GM18861 (cell line): ENCODE results near the gene OR51G1.
"Not testable (repeated sequence)": the region's sequence is repeated elsewhere in the genome, so short reads cannot be mapped to it uniquely, and the experiment has no call there.

Experiments used
- ATAC-seq: cut with Tn5 transposase; IDR thresholded peaks from one replicate; pipeline ENCODE4 v1.9.1; 2021; ENCODE audit not compliant: unreplicated experiment

OR51G1 gene, protein sequence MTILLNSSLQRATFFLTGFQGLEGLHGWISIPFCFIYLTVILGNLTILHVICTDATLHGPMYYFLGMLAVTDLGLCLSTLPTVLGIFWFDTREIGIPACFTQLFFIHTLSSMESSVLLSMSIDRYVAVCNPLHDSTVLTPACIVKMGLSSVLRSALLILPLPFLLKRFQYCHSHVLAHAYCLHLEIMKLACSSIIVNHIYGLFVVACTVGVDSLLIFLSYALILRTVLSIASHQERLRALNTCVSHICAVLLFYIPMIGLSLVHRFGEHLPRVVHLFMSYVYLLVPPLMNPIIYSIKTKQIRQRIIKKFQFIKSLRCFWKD

DNA sequence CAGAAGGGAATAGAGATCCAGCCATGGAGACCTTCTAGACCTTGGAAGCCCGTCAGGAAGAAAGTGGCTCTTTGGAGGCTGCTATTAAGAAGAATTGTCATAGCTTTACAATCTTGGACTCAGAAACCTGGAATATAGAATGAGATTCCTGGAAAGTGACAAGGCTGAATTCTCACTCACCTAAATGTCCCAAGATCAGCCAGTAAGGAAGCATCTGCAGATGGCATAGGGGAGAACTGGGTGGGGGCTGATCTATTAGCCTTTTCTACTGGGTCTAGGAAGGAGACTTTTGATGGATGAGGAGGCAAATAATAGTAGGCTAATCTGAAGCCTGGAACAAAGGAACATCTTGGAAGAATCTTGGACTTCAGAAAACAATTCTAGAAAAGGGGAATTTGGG, at the start of gene OR51G1:
TSS of gene OR51G1 (minus strand) at position 101 of the 400 bp plus-strand sequence. CDS start at position 101, 0 bp downstream.
- ATAC-seq: no peak

DNA sequence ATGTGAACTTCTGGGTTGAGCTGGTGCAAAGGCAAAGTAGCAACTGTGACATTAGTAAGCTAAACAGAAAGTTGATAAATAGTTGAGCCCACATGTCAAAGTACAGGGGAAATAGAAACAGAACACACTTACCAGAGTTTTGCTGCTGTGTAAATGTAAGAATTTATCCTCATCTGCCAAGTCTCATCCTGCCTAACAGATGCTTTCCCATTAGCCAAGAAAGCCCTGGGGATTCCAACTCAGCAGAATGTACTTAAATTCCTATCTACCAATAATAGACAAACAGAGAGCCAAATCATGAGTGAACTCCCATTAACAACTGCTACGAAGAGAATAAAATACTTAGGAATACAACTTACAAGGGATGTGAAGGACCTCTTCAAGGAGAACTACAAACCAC, 38.7 kb upstream of the OR51G1 start:
- no peak for ATAC-seq

DNA sequence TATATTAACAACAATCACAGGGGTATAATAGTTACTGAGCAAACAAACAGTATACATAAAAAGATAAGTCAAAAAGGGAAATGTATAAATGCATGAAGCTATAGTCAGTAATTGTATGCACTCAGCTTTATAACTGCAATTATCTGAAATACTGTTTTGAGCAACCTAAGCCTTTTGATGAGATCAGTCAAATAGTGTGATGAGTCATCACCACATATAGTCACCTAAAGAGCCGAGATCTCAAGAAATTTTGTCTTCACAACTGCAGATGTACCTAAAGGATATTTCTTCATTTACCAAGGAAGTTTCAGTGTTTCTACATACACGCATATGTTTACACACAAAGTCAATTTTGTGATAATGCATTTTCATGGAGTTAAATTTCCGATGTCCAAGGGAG, 36.7 kb upstream of the OR51G1 start:
- no peak for ATAC-seq

DNA sequence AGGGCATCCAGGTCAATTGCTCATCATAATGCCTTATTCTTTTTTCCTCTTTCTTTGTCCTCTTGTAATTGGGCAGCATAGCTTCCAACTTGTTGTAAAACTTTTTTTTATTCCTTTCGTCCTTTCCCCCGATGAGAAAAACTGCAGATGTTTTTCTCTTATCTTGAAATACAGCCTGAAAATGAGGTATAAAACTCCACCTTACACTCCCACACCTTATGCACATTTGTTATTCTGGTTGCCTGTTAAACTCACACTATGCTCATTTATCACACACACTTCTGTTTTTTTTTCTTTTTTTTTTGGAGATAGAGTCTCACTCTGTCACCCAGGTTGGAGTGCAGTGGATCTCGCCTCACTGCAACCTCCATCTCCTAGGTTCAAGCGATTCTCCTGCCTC, 33.3 kb upstream of the OR51G1 start:
- no peak for ATAC-seq

DNA sequence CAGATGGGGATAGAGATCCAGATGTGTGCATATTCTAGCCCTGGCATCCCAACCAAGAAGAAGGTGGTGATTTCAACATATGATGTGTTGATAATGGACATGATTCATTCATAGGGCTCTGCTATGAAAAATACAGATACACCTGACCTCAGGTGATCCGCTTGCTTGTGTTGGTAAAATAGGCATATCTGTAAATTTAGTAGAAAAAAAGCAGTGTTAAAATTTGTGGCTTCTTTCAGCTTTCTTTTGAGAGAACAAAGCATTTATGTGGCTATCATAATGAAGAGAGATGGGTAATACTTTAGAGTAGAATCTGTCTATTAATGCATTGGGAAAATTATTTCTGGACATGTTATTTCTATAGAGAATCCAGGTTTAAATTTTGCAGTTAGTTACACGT, 31.5 kb upstream of the OR51G1 start, which contains the start of gene OR51A2:
TSS of gene OR51A2 (minus strand) at position 101 of the 400 bp plus-strand sequence. CDS start at position 101, 0 bp downstream.
- not testable (repeated sequence) for ATAC-seq

DNA sequence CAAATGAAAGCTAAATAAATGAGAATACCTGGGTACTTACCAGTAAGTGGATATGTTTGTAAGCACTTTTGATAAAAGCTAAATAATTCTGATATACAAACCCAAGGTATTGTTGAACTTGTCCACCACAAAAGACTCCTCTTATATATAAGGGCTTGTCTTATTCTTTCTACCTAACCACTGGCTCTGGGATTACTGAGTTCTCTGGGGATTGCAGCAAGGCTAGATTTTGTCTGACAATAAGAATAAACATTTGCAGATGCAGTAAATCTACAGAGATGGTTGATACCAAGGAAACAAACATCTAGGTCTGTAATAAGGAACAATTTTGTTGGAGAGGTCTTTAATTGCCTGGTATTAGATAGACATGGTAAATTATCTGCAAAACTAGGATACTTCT, 23.4 kb upstream of the OR51G1 start, which contains the start of gene OR51A4:
TSS of gene OR51A4 (minus strand) at position 101 of the 400 bp plus-strand sequence. CDS start 505 bp downstream, outside the sequence.
- no peak for ATAC-seq

DNA sequence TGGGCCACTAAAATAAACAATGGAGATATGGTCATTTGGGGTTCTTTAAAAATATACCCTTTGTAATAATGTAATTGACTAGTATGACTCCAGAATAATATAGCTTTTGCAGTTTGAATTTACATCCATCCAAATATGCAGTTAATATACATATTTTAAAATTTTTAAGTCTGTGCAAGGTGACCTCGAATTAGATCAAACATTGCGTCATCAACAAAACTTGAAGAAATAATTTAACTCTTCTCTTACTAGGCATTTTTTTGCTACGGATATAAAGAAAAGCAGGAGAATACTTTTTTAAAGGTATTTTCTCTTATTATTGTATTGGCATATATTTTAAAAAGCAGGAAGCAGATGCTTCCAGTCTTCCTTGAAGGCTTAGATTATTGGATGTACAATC, 12.6 kb upstream of the OR51G1 start:
- ATAC-seq: no peak

DNA sequence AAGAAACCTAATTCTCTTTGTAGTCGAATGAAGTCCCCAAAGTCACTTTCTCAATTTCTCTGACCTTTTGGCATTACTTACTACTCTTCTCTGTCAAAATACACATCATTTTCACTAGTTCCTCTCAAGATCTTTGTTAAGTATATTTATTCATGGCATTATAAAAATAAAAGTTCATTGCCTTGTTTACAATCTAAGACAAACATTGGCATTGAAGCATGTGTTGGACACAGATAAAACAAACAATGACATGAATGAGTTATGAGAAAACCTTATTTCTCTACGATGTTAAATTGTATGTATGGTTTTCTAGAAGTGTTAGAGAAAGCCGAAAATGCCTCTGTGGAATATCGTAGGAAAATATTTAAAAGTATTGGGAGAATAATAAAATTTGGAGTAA, 8.6 kb upstream of the OR51G1 start:
- no peak for ATAC-seq

DNA sequence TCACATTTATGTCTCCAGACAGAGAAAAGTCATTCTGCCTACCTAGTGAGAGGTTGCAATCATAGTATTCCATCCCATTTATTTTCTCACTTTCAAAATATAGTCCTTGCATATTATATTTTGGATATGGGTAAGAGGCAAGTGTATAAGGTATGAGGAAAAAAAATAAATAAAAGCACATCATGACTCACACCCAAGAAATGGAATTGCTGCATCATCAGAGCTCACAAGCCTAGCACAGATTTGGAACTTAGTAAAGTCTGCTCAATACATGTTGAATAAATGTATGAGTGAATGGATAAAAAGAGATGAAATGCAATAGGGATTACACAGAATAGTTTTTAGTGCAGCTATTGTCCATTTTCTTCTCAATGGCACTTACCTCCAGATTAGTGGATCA, 2.5 kb upstream of the OR51G1 start:
- no peak for ATAC-seq

DNA sequence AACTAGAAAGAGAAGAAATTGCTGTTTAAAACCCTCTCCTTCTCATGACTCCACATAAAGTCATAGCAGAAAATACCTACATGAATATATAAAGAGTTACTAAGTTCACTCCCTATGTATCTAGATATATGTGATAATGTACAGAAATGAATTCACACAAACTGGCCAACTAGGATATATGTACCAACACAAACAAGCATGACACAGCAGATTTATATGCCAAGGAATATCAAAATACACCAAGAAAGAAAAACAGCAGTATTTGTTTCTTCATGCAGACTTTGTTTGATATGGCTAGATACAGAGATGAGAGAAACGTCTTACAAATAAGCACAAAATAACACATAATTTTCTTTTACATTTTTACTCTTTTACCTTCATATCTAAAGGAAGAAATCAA, 1.8 kb downstream of the OR51G1 start:
- ATAC-seq: no peak

DNA sequence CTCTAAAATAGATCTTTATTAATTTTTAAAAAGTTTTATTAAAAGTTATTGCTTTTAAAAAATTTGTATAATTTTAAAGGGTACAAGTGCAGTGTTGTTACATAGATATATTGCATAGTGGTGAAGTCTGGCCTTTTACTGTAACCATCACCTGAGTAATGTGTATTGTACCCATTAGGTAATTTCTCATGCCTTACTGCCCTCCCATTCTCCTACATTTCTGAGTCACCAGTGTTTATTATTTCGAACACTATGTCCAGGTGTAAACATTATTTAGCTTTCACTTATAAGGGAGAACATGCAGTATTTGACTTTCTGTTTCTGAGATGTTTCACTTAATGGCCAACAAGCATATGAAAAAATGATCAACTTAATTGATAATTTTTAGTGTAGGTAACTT, 2.3 kb downstream of the OR51G1 start:
- no peak for ATAC-seq

DNA sequence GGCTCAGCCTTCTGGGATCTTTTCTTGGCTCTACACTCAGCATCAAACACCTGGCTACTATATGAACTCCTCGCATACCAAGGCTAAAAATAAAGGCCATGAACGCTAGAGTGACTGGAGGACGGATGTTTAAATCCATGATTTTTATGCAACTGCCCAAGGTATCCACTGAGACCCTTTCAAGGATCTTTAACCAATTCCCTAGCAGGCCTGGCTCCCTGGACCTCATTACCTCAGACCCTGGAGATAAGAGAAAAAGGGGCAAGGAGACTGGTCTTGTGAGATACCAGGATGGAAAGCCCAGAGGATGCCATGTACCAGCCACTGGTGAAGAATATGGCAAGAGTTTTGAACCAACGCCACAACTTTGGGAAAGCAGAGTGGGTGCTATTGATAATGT, 4.9 kb downstream of the OR51G1 start, which contains the start of gene OR51G2:
TSS of gene OR51G2 (minus strand) at position 101 of the 400 bp plus-strand sequence. CDS start 3,687 bp downstream, outside the sequence.
- ATAC-seq: no peak

DNA sequence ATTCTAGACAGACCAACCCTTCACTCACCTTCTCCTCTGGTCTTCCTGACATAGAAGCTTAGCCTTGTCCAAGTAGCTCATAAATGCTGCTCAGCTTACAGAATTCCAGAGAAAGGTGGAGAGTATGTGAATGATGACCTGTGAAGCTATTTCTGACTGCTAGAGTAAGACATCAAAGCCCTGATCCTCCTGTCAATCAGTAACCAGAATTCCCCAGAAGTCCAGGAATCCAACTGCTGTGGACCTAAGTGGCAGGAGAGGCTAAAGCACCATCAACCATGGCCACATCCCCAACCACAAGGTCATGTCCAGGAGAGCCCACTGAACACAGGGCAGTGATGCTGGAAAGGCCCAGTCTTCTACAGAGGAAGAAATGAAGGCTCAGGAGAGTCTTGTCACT, 7.6 kb downstream of the OR51G1 start:
- no peak for ATAC-seq

DNA sequence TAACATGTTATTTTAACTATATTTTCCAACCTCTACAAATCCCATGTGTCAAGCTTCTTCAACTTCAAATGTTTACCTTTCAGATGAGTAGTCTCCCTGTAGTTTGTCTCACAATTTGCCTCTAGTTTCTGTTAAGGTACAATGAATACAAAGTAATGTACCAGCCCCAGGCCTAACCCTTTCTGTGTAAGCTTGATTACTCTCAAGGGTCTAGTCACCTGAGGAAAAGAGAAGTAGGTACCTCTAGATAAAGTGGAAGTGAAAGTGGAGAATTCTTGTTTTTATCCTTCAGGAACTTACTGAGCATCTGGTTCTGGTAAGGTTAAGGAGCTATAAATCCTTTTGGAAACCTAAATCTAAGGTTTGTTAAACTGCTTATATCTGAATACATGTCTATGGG, 20.7 kb downstream of the OR51G1 start, which contains the start of gene OR51A7:
TSS of gene OR51A7 (plus strand) at position 300 of the 400 bp plus-strand sequence. CDS start 3,587 bp downstream, outside the sequence.
- no peak for ATAC-seq

DNA sequence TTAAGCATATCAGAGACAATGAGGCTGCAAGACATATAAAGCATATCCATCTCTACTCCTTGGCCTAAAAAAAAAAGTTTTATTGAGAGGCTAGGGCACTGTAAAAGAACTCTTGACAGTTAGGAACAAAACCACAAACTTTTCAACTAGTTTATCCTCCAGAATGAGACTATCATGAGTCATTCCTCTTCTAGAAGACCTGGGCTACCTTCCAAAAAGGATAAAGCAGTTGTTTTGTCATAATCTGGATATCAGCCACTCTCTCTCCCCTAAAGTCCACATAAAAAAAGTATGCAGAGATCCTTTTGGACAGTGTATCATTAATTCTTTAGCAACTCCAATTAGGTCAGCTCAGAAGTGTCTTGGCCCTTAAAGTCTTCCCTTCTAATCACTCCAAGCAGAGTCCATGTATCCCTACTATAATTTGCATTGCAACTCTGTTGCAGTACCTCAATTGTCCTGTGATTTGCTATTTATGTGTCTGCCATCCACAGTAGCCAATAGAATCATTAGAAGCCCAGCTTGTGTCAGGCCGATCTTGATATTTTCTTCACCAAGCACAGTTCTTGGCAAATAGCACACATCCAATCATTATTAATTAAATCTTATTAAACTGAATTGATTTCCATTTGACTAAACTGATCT, 32.0 kb downstream of the OR51G1 start:
- ATAC-seq: no peak

DNA sequence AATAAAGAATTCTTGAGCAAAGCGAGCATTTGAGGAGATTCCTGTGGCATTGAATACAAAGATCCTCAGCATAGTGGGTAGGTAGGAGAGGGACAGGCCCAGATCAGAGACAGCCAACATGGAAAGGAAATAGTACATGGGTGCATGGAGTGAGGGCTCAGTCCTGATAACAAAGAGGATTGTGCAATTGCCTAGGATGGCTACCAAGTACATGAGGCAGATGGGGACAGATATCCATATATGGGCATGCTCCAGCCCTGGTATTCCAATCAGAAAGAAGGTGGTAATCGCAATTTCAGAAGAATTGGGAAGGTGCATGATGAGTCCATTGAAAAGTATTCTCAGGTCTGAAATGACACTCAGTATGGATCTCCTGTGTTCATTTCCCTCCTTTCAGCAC, 33.9 kb downstream of the OR51G1 start:
- ATAC-seq: no peak

DNA sequence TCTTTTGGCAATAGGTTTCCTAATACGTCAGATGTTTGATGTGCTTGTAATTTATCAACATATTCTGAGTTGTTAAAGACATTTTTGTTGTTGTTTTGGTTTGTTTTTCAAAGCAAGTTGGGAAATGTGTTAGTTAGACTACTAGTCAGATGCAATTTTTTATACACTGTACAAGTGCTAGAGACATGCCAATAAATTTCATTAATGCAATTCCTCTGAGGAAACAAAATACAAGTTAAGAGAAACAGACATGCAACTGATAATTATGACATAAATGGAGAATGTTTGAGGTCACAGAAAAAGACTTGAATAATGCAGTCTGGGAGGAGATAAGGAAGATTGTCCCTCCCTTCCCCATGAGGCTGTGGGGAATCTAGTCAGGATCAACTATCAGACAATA, 36.5 kb downstream of the OR51G1 start:
- ATAC-seq: no peak

DNA sequence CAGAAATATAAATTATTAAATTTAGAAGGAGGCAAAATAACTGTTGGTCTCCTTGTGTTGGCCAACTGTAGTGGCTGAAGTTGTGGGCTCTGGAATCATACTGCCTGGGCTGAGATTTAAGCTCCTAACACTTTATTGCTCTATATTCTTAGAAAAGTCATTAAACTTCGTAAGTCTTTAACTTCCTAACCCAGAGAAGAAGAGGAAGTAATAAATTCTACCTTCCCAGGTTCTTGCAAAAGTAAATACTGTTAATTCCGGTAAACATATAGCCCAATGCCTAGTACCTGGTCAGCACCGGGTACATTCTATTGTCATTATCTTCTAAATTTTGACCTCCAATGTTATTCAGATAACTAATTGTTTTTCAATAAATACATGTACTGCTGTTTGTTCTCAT, 38.0 kb downstream of the OR51G1 start:
- no peak for ATAC-seq

DNA sequence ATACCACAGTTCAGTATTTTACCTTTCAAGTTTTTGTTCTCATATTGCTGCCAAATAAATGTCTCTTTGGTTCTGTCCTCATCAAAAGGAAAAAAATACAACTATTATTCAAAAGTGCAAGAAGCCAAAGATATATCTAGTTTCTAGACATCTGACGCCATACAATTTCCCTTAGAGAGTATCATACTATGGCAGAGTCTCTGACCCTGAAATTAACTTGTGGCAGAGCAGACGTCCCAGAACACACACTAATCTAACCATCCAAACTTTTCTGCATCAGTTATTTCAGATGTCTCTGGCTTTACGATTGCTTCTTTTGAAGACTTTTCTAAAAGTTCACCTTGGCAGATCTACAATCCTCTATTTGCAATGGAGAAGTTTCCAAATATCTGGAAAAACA, 39.8 kb downstream of the OR51G1 start:
- ATAC-seq: no peak

DNA sequence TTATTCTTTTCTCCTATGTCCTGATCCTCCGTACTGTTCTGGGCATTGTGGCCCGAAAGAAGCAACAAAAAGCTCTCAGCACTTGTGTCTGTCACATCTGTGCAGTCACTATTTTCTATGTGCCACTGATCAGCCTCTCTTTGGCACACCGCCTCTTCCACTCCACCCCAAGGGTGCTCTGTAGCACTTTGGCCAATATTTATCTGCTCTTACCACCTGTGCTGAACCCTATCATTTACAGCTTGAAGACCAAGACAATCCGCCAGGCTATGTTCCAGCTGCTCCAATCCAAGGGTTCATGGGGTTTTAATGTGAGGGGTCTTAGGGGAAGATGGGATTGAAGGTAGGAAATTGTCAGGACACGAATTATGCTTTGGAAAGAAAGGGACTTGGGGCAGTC, 41.6 kb downstream of the OR51G1 start:
- no peak for ATAC-seq

DNA sequence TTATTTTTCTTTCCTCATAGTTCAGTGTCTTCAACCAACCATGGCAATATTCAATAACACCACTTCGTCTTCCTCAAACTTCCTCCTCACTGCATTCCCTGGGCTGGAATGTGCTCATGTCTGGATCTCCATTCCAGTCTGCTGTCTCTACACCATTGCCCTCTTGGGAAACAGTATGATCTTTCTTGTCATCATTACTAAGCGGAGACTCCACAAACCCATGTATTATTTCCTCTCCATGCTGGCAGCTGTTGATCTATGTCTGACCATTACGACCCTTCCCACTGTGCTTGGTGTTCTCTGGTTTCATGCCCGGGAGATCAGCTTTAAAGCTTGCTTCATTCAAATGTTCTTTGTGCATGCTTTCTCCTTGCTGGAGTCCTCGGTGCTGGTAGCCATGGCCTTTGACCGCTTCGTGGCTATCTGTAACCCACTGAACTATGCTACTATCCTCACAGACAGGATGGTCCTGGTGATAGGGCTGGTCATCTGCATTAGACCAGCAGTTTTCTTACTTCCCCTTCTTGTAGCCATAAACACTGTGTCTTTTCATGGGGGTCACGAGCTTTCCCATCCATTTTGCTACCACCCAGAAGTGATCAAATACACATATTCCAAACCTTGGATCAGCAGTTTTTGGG, 42.2 kb downstream of the OR51G1 start, which contains the start of gene OR51T1:
TSS of gene OR51T1 (plus strand) at position 41 of the 641 bp plus-strand sequence. CDS start at position 41, 0 bp downstream.
- ATAC-seq: no peak

DNA sequence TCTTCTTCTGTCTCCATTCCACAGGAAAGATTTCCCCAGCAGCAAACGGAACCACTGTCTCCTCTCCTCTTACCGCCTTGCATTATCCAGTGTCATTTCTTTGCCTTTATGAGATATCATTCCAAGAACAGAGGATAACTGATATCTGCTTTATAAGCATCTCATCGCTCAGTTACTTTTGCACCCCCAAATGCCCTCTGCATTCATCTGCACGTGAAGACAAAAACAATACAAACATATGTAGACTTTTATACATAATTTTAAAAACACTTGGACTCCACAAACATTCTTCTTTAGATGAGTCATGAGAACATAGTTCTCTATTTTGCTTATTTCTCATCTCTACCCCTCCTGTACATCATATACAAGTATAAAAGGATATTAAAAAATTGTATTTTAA, 43.0 kb downstream of the OR51G1 start:
- no peak for ATAC-seq
